HEK293 (cell line): ENCODE data around the gene DGKH.

Experiments used
- GFI1B ChIP-seq: fragments of 450-650 bp; formaldehyde crosslinking; IDR thresholded peaks from 2 replicates; pipeline ENCODE4 v1.5.1; 2016; ENCODE audit warnings: missing biosample characterization, missing genetic modification characterization
- KLF7 ChIP-seq: fragments of 450-650 bp; formaldehyde crosslinking; IDR thresholded peaks from 2 replicates; pipeline ENCODE4 v1.5.1; 2016; ENCODE audit warnings: missing biosample characterization, missing genetic modification characterization, borderline replicate concordance
- KLF8 ChIP-seq: fragments of 450-650 bp; formaldehyde crosslinking; IDR thresholded peaks from 2 replicates; pipeline ENCODE4 v1.5.1; 2016; ENCODE audit warnings: missing biosample characterization, missing genetic modification characterization
- REPIN1 ChIP-seq: fragments of 450-650 bp; formaldehyde crosslinking; IDR thresholded peaks from 2 replicates; pipeline ENCODE4 v1.5.1; 2017; ENCODE audit warnings: missing biosample characterization, missing genetic modification characterization, low read depth
- SP7 ChIP-seq: fragments of 450-650 bp; formaldehyde crosslinking; IDR thresholded peaks from 2 replicates; pipeline ENCODE4 v1.5.1; 2016; ENCODE audit warnings: missing biosample characterization, missing genetic modification characterization
- TCF7L2 ChIP-seq: IDR thresholded peaks from 2 replicates; pipeline ENCODE4 v1.6.1; 2011; ENCODE audit warnings: low read depth, mild to moderate bottlenecking, inconsistent platforms, low read length, moderate library complexity, borderline replicate concordance
- ZBTB17 ChIP-seq: fragments of 450-650 bp; formaldehyde crosslinking; IDR thresholded peaks from 2 replicates; pipeline ENCODE4 v1.5.1; 2016; ENCODE audit warnings: missing biosample characterization, missing genetic modification characterization
- ZBTB21 ChIP-seq: fragments of 450-650 bp; formaldehyde crosslinking; IDR thresholded peaks from 2 replicates; pipeline ENCODE4 v1.5.1; 2017; ENCODE audit warnings: missing biosample characterization, missing genetic modification characterization
- ZBTB8A ChIP-seq: fragments of 450-650 bp; formaldehyde crosslinking; IDR thresholded peaks from 2 replicates; pipeline ENCODE4 v1.5.1; 2016; ENCODE audit warnings: missing biosample characterization, missing genetic modification characterization
- ZNF10 ChIP-seq: fragments of 450-650 bp; formaldehyde crosslinking; IDR thresholded peaks from 2 replicates; pipeline ENCODE4 v1.5.1; 2017; ENCODE audit warnings: missing biosample characterization, missing genetic modification characterization
- ZNF292 ChIP-seq: fragments of 450-650 bp; formaldehyde crosslinking; IDR thresholded peaks from 2 replicates; pipeline ENCODE4 v1.5.1; 2016; ENCODE audit warnings: low read depth, missing biosample characterization, missing genetic modification characterization, borderline replicate concordance
- ZNF366 ChIP-seq: fragments of 450-650 bp; formaldehyde crosslinking; conservative IDR thresholded peaks from 2 replicates; pipeline ENCODE4 v1.5.1; 2016; ENCODE audit warnings: missing biosample characterization, missing genetic modification characterization
- ZNF514 ChIP-seq: fragments of 450-650 bp; formaldehyde crosslinking; IDR thresholded peaks from 2 replicates; pipeline ENCODE4 v1.5.1; 2016; ENCODE audit warnings: missing biosample characterization, missing genetic modification characterization
- ZNF544 ChIP-seq: fragments of 450-650 bp; formaldehyde crosslinking; IDR thresholded peaks from 2 replicates; pipeline ENCODE4 v1.5.0; 2017; ENCODE audit warnings: missing biosample characterization, missing genetic modification characterization
- ZNF549 ChIP-seq: fragments of 450-650 bp; IDR thresholded peaks from 2 replicates; pipeline ENCODE4 v1.5.1; 2018; ENCODE audit warnings: missing biosample characterization, missing genetic modification characterization, mild to moderate bottlenecking, inconsistent platforms, moderate library complexity
- ZNF558 ChIP-seq: fragments of 450-650 bp; formaldehyde crosslinking; IDR thresholded peaks from 2 replicates; pipeline ENCODE4 v1.5.1; 2016; ENCODE audit warnings: missing biosample characterization, missing genetic modification characterization
- ZNF660 ChIP-seq: fragments of 450-650 bp; IDR thresholded peaks from 2 replicates; pipeline ENCODE4 v1.5.1; 2018; ENCODE audit warnings: missing biosample characterization, mild to moderate bottlenecking, missing genetic modification characterization
- TF ChIP-seq, protein P1 (sequence below): fragments of 450-650 bp; formaldehyde crosslinking; IDR thresholded peaks from 2 replicates; pipeline ENCODE4 v1.5.1; 2016; ENCODE audit warnings: missing biosample characterization, missing genetic modification characterization
- TF ChIP-seq, protein P2 (sequence below): fragments of 450-650 bp; IDR thresholded peaks from 2 replicates; pipeline ENCODE4 v1.5.1; 2018; ENCODE audit warnings: missing biosample characterization, mild to moderate bottlenecking, missing genetic modification characterization
- TF ChIP-seq, protein P3 (sequence below): fragments of 450-650 bp; formaldehyde crosslinking; IDR thresholded peaks from 2 replicates; pipeline ENCODE4 v1.5.1; 2016; ENCODE audit warnings: missing biosample characterization, missing genetic modification characterization
- TF ChIP-seq, protein P4 (sequence below): fragments of 450-650 bp; formaldehyde crosslinking; IDR thresholded peaks from 2 replicates; pipeline ENCODE4 v1.5.1; 2016; ENCODE audit warnings: missing biosample characterization, missing genetic modification characterization
- TF ChIP-seq, protein P5 (sequence below): fragments of 450-650 bp; formaldehyde crosslinking; optimal IDR thresholded peaks from 2 replicates; pipeline ENCODE3; 2016; ENCODE audit warnings: missing biosample characterization, mild to moderate bottlenecking, missing genetic modification characterization
- TF ChIP-seq, protein P6 (sequence below): fragments of 450-650 bp; formaldehyde crosslinking; IDR thresholded peaks from 2 replicates; pipeline ENCODE4 v1.5.1; 2016; ENCODE audit warnings: missing biosample characterization, missing genetic modification characterization
- TF ChIP-seq, protein P7 (sequence below): fragments of 450-650 bp; formaldehyde crosslinking; IDR thresholded peaks from 2 replicates; pipeline ENCODE4 v1.5.1; 2016; ENCODE audit warnings: missing biosample characterization, missing genetic modification characterization
- TF ChIP-seq, protein P8 (sequence below): fragments of 450-650 bp; formaldehyde crosslinking; IDR thresholded peaks from 2 replicates; pipeline ENCODE4 v1.5.1; 2016; ENCODE audit warnings: missing biosample characterization, missing genetic modification characterization

The DGKH gene

DNA sequence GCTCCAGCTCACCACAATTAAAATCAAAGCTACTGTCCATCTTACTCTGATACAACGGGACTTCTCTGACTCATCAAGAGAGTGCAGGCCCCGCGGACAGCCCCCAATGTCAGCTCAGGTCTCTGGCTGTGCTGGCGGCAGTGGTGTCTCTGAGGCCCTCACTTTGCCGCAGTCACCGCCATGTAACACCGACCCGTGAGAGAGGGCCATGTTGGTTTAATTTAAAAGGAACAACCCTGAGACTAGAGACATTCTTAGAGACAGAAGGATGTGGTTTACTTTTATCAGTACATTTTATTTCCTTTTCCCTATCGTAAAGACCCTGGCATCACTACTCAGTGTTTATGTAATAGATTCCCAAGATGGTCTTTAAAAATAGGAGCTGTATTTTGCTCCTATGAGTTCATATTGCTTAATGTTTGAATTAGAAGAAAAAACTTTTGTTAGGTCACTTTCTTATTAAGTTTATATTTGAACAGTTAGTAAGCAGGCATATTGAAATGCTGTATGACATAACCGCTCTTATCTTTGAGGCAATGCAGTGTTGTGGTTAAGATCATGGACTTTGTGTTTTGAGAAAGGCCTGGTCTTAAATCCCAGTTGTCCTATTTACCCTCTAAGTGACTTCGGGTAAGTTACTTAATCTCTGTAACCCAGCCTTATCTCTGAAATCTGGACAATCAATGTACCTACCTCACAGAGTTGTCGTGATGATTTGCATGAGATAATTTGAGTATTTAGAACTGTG, 23.4 kb downstream of the DGKH start (continued):
- TF ChIP-seq ZNF292 (tag by site-specific recombination): no peak
- peak; percentile 68; the same call in 1 of the 2 replicates for TF ChIP-seq SP7
- peak; percentile 97 for TF ChIP-seq GFI1B (tag by site-specific recombination)
- TF ChIP-seq, protein P1, sequence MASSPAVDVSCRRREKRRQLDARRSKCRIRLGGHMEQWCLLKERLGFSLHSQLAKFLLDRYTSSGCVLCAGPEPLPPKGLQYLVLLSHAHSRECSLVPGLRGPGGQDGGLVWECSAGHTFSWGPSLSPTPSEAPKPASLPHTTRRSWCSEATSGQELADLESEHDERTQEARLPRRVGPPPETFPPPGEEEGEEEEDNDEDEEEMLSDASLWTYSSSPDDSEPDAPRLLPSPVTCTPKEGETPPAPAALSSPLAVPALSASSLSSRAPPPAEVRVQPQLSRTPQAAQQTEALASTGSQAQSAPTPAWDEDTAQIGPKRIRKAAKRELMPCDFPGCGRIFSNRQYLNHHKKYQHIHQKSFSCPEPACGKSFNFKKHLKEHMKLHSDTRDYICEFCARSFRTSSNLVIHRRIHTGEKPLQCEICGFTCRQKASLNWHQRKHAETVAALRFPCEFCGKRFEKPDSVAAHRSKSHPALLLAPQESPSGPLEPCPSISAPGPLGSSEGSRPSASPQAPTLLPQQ: peak; percentile 56; the same call in 1 of the 2 replicates
- TF ChIP-seq KLF7 (tag by site-specific recombination): no peak
- TF ChIP-seq, protein P2, sequence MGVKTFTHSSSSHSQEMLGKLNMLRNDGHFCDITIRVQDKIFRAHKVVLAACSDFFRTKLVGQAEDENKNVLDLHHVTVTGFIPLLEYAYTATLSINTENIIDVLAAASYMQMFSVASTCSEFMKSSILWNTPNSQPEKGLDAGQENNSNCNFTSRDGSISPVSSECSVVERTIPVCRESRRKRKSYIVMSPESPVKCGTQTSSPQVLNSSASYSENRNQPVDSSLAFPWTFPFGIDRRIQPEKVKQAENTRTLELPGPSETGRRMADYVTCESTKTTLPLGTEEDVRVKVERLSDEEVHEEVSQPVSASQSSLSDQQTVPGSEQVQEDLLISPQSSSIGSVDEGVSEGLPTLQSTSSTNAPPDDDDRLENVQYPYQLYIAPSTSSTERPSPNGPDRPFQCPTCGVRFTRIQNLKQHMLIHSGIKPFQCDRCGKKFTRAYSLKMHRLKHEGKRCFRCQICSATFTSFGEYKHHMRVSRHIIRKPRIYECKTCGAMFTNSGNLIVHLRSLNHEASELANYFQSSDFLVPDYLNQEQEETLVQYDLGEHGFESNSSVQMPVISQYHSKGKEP (tag by site-specific recombination): peak; percentile 49; the same call in 1 of the 2 replicates
- no peak for TF ChIP-seq ZNF544 (tag by site-specific recombination)
- TF ChIP-seq, protein P3, sequence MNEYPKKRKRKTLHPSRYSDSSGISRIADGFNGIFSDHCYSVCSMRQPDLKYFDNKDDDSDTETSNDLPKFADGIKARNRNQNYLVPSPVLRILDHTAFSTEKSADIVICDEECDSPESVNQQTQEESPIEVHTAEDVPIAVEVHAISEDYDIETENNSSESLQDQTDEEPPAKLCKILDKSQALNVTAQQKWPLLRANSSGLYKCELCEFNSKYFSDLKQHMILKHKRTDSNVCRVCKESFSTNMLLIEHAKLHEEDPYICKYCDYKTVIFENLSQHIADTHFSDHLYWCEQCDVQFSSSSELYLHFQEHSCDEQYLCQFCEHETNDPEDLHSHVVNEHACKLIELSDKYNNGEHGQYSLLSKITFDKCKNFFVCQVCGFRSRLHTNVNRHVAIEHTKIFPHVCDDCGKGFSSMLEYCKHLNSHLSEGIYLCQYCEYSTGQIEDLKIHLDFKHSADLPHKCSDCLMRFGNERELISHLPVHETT (tag by site-specific recombination): peak; percentile 81
- TF ChIP-seq ZBTB21 (tag by site-specific recombination): peak; percentile 85
- TF ChIP-seq ZBTB17 (tag by site-specific recombination): peak; percentile 57; the same call in 1 of the 2 replicates
- 0 out of 2 replicates have a peak, but pooled peaks have one; percentile 26 for TF ChIP-seq ZNF10 (tag by site-specific recombination)
- TF ChIP-seq ZNF558 (tag by site-specific recombination): peak; percentile 76
- TF ChIP-seq ZNF549 (tag by site-specific recombination): no peak
- TF ChIP-seq, protein P4, sequence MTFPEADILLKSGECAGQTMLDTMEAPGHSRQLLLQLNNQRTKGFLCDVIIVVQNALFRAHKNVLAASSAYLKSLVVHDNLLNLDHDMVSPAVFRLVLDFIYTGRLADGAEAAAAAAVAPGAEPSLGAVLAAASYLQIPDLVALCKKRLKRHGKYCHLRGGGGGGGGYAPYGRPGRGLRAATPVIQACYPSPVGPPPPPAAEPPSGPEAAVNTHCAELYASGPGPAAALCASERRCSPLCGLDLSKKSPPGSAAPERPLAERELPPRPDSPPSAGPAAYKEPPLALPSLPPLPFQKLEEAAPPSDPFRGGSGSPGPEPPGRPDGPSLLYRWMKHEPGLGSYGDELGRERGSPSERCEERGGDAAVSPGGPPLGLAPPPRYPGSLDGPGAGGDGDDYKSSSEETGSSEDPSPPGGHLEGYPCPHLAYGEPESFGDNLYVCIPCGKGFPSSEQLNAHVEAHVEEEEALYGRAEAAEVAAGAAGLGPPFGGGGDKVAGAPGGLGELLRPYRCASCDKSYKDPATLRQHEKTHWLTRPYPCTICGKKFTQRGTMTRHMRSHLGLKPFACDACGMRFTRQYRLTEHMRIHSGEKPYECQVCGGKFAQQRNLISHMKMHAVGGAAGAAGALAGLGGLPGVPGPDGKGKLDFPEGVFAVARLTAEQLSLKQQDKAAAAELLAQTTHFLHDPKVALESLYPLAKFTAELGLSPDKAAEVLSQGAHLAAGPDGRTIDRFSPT (tag by site-specific recombination): 0 out of 2 replicates have a peak, but pooled peaks have one; percentile 51
- peak; percentile 51; the same call in 1 of the 2 replicates for TF ChIP-seq ZNF660 (tag by site-specific recombination)
- TF ChIP-seq ZBTB8A (tag by site-specific recombination): 0 out of 2 replicates have a peak, but pooled peaks have one; percentile 19
- no peak for TF ChIP-seq REPIN1 (tag by site-specific recombination)
- TF ChIP-seq ZNF366 (tag by site-specific recombination): peak; percentile 94
- TF ChIP-seq, protein P5, sequence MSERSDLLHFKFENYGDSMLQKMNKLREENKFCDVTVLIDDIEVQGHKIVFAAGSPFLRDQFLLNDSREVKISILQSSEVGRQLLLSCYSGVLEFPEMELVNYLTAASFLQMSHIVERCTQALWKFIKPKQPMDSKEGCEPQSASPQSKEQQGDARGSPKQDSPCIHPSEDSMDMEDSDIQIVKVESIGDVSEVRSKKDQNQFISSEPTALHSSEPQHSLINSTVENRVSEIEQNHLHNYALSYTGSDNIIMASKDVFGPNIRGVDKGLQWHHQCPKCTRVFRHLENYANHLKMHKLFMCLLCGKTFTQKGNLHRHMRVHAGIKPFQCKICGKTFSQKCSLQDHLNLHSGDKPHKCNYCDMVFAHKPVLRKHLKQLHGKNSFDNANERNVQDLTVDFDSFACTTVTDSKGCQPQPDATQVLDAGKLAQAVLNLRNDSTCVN (tag by site-specific recombination): no peak
- TF ChIP-seq, protein P6, sequence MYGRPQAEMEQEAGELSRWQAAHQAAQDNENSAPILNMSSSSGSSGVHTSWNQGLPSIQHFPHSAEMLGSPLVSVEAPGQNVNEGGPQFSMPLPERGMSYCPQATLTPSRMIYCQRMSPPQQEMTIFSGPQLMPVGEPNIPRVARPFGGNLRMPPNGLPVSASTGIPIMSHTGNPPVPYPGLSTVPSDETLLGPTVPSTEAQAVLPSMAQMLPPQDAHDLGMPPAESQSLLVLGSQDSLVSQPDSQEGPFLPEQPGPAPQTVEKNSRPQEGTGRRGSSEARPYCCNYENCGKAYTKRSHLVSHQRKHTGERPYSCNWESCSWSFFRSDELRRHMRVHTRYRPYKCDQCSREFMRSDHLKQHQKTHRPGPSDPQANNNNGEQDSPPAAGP (tag by site-specific recombination): no peak
- no peak for TF ChIP-seq ZNF514 (tag by site-specific recombination)
- TF ChIP-seq, protein P7, sequence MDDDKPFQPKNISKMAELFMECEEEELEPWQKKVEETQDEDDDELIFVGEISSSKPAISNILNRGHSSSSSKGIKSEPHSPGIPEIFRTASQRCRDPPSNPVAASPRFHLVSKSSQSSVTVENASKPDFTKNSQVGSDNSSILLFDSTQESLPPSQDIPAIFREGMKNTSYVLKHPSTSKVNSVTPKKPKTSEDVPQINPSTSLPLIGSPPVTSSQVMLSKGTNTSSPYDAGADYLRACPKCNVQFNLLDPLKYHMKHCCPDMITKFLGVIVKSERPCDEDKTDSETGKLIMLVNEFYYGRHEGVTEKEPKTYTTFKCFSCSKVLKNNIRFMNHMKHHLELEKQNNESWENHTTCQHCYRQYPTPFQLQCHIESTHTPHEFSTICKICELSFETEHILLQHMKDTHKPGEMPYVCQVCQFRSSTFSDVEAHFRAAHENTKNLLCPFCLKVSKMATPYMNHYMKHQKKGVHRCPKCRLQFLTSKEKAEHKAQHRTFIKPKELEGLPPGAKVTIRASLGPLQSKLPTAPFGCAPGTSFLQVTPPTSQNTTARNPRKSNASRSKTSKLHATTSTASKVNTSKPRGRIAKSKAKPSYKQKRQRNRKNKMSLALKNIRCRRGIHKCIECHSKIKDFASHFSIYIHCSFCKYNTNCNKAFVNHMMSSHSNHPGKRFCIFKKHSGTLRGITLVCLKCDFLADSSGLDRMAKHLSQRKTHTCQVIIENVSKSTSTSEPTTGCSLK (tag by site-specific recombination): no peak
- TF ChIP-seq TCF7L2: no peak
- TF ChIP-seq, protein P8, sequence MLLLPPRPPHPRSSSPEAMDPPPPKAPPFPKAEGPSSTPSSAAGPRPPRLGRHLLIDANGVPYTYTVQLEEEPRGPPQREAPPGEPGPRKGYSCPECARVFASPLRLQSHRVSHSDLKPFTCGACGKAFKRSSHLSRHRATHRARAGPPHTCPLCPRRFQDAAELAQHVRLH (tag by site-specific recombination): peak; percentile 27; the same call in 1 of the 2 replicates
- 0 out of 2 replicates have a peak, but pooled peaks have one; percentile 24 for TF ChIP-seq KLF8 (tag by site-specific recombination)
